Measurements from ENCODE around the gene HRK.
A peak's percentile ranks its signal among the peaks of the same experiment; 100 is the strongest.

Gene HRK

GRCh38 chr12:116887244-116887643 lies 6.0 kb upstream of the HRK start:
- TF ChIP-seq CTCF (IDR thresholded peaks at IDR 0.05) = no peak
- no peak overlapping the region for H3K4me3 Mint-ChIP-seq
- H3K4me1 Mint-ChIP-seq = peaks cover 10% of the 10 kb centered on the region
- H3K36me3 Mint-ChIP-seq (ENCODE audit: low read depth) = no peaks in the 10 kb centered on the region
- H3K27ac Mint-ChIP-seq = no peak overlapping the region
- DNase-seq = no peak
- H3K9me3 Mint-ChIP-seq = peaks cover 10% of the 10 kb centered on the region
- H3K27me3 Mint-ChIP-seq (ENCODE audit: low read depth, poor library complexity) = peaks cover 78% of the 10 kb centered on the region

GRCh38 chr12:116885491-116885890 lies 4.2 kb upstream of the HRK start:
- peaks cover 21% of the 10 kb centered on the region for H3K4me1 Mint-ChIP-seq
- H3K27ac Mint-ChIP-seq = no peak overlapping the region
- H3K4me3 Mint-ChIP-seq = no peak overlapping the region
- no peaks in the 10 kb centered on the region for H3K36me3 Mint-ChIP-seq (ENCODE audit: low read depth)
- TF ChIP-seq CTCF (IDR thresholded peaks at IDR 0.05) = no peak
- DNase-seq = no peak
- peaks cover 3% of the 10 kb centered on the region for H3K9me3 Mint-ChIP-seq
- peaks cover 84% of the 10 kb centered on the region for H3K27me3 Mint-ChIP-seq (ENCODE audit: low read depth, poor library complexity)

- H3K27me3 Mint-ChIP-seq (ENCODE audit: low read depth, poor library complexity) = peaks cover 85% of the 10 kb centered on the region
- H3K4me1 Mint-ChIP-seq = peaks cover 27% of the 10 kb centered on the region
- no peak for DNase-seq
- H3K27ac Mint-ChIP-seq = no peak overlapping the region
- no peak overlapping the region for H3K4me3 Mint-ChIP-seq
- no peaks in the 10 kb centered on the region for H3K36me3 Mint-ChIP-seq (ENCODE audit: low read depth)
- no peak for TF ChIP-seq CTCF (IDR thresholded peaks at IDR 0.05)
- H3K9me3 Mint-ChIP-seq = no peaks in the 10 kb centered on the region
These were observed 3.6 kb upstream of the HRK start for GRCh38 chr12:116884871-116885270.

- no peaks in the 10 kb centered on the region for H3K36me3 Mint-ChIP-seq (ENCODE audit: low read depth)
- peak overlapping the region; percentile 82 for H3K4me3 Mint-ChIP-seq
- no peak for DNase-seq
- no peaks in the 10 kb centered on the region for H3K9me3 Mint-ChIP-seq
- no peak overlapping the region for H3K27ac Mint-ChIP-seq
- peaks cover 88% of the 10 kb centered on the region for H3K27me3 Mint-ChIP-seq (ENCODE audit: low read depth, poor library complexity)
- H3K4me1 Mint-ChIP-seq = peaks cover 42% of the 10 kb centered on the region
- no peak for TF ChIP-seq CTCF (IDR thresholded peaks at IDR 0.05)
These were observed 1.5 kb upstream of the HRK start for GRCh38 chr12:116882742-116883141.

GRCh38 chr12:116881877-116882507 lies 751 bp upstream of the HRK start:
- no peak for TF ChIP-seq CTCF (IDR thresholded peaks at IDR 0.05)
- peak; percentile 13 for DNase-seq
- Mint-ChIP-seq H3K4me3 (peak overlapping the region; percentile 82), H3K4me1 (peaks cover 38% of the 10 kb centered on the region), H3K27ac (no peak overlapping the region), H3K36me3 (ENCODE audit: low read depth) (no peaks in the 10 kb centered on the region), H3K27me3 (ENCODE audit: low read depth, poor library complexity) (peaks cover 90% of the 10 kb centered on the region), H3K9me3 (no peaks in the 10 kb centered on the region)

- Mint-ChIP-seq H3K4me1 (peaks cover 49% of the 10 kb centered on the region), H3K36me3 (ENCODE audit: low read depth) (no peaks in the 10 kb centered on the region), H3K4me3 (peak overlapping the region; percentile 89), H3K27ac (no peak overlapping the region), H3K27me3 (ENCODE audit: low read depth, poor library complexity) (peaks cover 95% of the 10 kb centered on the region), H3K9me3 (no peaks in the 10 kb centered on the region)
- TF ChIP-seq CTCF (IDR thresholded peaks at IDR 0.05) = no peak
- peak; percentile 74 for DNase-seq
These were observed 370 bp downstream of the HRK start for GRCh38 chr12:116880817-116881324.
